Peyer's patch (tissue), 4 donors: ENCODE measurements around the gene TMEM108.

ENCODE experiments used
- CTCF ChIP-seq, 6 experiments: fragments of 450-650 bp in 4 of 6; fragments of 200-600 bp in 2 of 6; sonication (generic) in 1 of 6; IDR thresholded peaks; one replicate each; pipeline ENCODE4 v1.5.1; 2017 to 2019; ENCODE audit warnings: antibody characterized with exemption in 6 of 6, mild to moderate bottlenecking in 3 of 6, moderate library complexity in 1 of 6
- POLR2A ChIP-seq, 2 donors: fragments of 450-650 bp; IDR thresholded peaks; one replicate each; pipeline ENCODE4 v1.5.1; 2017; ENCODE audit warnings: antibody characterized with exemption in 2 of 2, mild to moderate bottlenecking in 2 of 2, moderate library complexity in 2 of 2

- no peak for TF ChIP-seq POLR2A (IDR thresholded peaks at IDR 0.05)
- no peak for TF ChIP-seq CTCF (IDR thresholded peaks at IDR 0.05)
Measured at GRCh38 chr3:133152056-133152455, 113.9 kb downstream of the TMEM108 start.
